HG03135 (cell line): ENCODE results near the gene PPIL6.

Experiments
- ATAC-seq: cut with Tn5 transposase; IDR thresholded peaks from one replicate; pipeline ENCODE4 v1.9.1; 2021; ENCODE audit warnings: mild to moderate bottlenecking, moderate library complexity; ENCODE audit not compliant: unreplicated experiment

PPIL6 gene

DNA sequence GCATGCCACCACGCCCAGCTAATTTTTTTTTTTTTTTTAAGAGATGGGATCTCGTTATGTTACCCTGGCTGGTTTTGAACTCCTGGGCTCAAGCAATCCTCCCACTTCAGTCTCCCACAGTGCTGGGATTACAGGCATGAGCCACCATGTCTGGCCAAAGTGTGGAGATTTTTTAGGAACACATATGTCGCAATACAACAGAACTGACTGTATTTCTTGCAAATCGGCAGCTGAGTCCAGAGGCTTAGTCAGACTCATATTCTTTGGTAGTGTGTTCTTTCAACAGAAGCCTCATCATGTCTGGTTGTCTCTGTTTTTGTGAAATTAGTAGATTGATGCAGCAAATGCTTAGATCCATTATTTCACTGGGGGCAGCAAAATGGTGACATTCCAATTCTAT is 34.2 kb downstream of the PPIL6 start:
- no peak for ATAC-seq

DNA sequence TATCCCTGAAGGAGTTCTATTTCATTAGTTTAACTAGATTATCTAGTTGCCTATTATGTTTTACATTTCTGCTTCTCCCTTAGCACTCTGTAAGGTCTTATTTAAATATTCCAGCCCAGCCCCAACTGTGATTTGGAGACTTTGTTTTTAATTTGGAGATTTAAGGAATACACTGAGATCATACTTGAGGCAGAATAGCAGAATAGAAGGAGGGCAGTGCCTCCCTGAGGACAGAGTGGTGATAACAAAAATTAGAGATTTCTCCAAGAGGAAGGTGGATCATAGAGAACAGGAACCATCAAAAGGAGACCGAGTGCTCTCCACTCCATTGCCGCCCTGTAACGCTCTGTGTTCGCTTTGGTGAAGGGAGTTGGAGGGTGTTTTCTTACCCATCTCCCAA is 43.4 kb downstream of the PPIL6 start:
- ATAC-seq: no peak

DNA sequence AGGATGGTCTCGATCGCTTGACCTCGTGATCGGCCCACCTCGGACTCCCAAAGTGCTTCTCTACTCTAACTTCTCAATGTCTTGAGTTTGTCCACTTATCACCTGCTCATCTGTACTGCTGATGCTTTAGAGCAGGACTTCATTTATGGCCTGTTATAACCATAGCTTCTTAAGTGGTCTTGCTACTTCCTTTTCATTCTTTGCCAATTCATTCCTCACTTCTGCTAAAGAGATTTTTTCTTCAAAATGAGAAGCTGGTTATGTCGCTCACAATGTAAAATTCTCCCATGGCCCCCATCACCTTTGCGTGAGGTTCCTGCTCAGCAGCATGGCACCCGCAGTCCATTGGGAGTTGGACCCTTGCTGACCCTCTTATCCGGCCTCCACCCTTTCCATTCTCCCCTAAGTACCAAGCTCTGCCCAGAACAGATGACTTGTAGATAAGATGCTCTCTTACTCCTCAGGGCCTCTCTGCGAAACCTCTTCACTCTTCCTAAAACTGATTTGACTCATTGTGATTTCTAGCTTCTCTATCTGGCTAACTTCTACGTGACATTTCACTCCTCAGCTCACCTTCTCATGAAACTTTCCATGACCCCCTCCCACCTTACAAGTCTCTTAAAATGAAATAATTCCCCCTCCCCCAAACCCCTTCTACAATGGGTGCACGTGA is 44.2 kb downstream of the PPIL6 start:
- no peak for ATAC-seq

DNA sequence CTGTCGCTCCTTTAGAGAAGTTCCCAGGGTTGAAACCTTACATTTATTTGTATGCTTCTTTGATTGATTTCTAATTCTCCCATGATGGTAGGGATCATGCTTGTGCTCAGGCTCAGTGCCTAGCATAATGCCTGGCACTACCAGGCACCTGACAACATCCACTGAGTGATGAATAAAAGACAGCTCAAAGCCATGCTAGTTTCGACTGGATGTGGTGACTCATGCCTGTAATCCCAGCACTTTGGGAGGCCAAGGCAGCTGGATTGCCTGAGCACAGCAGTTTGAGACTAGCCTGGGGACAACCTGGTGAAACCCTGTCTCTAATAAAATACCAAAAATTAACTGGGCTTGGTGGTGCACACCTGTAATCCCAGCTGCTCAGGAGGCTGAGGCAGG is 46.5 kb downstream of the PPIL6 start:
- no peak for ATAC-seq

DNA sequence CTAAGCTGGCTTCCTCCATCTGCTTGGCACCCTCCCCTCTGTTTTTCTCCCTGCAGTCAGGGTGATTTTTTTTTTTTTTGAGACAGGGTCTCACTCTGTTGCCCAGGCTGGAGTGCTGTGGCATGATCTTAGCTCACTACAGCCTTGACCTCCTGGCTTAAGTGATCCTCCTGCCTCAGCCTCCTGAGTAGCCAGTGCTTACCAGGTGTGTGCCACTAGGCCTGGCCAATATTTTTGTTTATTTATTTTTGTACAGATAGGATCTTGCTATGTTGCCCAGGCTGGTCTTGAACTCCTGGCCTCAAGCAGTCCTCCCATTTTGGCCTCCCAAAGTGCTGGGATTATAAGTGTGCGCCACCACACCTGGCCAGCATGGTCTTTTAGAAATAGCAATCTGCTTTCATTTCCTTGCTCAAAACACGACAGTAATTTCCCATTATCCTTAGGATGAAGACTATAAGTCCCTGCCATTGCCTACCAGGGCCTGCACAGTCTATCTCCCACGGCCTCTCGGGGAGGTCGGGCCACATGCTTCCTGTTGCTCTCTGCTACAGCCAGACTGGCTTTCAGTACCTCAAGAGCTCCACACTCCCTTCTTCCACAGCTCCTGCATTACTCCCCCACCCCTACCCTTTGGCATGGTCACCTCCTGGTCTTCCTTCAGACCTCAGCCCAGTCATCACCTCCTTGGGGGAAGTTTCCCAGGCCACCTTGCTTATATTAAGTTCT is 47.1 kb downstream of the PPIL6 start:
- ATAC-seq: no peak

DNA sequence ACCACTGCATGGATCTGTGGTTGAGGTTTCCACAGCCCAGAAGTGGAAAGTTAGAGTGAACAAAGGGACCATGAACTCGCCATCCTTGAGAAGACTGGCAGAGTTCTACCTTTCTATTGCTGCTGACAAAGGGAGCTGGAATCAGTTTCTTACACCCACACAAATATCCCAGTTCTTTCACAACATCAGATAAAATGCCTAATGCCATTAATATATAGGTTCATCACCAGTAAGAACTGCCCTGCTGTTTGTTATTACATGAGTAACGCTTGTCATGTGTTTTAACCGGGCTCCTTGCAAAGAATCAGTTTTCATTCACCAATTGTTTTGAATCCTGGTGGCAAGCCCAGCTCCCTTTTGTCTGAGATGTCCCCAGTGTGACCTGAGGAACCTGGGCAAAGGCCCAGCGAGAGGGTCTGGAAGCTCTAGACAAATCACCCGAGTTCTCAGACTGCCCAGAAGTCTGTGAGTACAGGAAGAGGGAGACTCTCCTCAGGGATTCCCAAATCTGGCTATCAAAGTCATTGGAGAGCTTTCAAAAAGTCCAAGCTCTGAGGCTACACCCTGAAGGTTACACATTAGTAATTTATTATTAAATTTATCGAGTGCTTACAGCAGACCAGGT is 50.7 kb downstream of the PPIL6 start:
- ATAC-seq: no peak

DNA sequence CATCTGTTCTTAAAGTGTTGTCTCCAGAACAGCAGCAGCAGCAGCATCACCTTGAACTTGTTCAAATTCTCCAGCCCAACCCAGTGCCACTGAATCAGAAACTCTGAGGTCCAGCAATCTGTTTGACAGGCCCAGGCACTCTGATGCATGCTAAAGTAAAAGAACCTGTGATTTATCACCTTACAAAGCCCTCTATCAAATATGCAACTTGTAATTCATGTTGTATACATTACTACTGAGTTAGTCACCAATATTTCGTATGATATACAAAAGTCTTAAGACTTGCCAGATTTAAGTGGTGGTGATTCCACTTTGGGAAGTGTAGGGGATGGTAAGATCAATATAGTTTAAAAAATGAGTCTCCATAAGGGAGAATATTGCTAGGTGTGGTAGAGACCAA is 52.2 kb downstream of the PPIL6 start:
- no peak for ATAC-seq

DNA sequence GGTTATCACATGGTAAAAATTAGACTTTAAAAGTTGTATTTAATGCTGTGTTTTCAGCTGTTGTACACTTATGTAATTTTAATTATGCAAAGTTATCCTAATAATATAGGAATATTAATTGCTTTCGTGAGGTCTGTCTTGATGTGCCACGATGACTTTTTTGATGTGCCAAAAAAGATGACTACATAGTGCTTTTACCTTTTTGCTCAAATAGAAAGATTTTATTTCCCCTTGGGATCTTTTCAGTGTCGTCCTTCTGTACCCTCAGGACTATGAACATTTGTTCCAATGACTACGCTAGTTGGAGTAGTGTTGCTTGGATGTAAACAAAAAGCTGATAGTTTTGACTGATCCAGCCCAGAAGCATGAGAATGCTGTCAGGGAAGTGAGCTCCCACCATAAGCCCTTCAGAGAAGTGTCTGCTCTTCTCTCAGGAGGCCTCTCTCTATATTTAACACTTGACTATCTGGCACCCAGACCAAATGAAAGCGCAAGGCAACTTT is 56.9 kb downstream of the PPIL6 start:
- ATAC-seq: no peak

DNA sequence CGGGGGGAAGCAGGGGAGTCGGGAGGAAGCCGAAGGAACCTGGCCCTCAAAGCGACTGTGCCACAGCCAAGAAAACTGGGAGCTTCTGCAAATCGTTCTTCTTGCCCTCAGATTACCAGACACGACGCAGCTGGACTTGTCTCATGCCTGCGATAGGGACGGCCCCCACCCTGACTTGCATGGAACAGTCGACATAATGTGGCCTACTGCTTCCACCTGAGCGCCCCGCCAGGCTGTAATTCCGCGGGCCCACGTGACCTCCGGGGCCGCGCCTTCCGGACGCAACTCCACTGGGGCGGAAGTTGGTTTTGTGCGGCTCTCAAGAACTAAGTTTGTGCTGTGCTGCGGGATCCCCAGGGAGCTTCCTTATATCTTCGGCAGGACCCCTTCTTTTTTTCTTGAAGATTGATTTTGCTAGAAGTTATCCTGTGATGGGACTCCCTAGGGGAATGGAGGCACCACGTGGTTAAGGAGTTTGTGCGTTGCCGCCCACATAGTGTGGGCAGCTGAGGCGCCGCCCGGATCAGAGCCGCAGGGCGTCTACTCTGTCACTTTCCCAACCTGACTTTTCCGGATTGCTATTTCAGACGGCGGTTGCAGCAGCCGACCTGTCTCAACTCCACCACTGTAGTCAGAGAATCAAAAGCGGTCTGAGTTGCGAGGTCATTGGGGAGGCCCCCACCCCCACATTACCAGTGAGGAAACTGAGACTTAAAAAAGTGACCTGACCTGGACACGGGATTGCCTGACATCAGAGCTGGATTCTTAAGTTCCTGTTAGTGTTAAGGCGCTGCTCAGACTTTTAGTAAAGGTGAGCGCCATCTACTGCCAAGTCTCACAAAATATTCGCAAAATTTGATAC is 57.6 kb downstream of the PPIL6 start:
- peak; percentile 72 for ATAC-seq

DNA sequence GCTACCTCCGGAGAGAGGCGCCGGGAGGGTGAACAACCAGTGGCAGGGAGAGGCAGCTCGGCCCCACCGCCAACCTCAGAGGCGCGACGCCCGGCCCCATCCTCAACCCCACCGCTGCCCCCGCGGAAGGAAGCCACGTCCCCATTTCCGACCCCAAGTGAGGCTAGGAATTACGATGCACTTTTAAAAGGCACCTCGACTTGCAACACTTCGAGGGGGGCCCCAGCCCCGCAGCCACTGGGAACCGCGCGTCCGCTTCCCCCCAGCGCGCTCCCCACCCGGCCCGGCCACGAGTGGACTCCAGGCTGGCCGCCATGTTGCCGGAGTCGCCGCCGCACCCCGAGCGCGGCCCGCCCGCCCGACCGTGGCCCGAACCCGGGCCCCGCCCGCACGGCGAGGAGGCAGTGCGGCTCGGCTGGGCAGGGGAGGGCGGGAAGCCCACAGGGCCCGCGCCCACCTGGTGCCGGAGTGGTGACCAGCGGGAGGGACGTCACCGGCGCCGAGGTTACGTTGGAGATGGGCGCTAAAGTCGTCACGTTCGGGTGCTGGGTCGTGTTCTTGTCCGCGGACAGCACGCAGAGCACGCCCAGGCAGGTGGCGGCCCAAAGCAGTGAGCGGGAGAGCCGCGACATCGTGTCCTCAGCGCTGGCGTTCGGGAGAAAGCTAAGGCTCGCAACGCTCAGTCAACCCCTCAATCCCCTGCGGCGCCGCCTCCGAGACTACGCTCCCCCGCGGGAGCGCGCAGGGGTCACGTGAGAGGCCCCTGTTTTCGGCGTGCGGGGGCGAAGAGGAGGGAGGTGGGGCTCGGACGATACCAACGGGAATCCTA is 58.5 kb downstream of the PPIL6 start, which contains the start of gene CD164:
Gene CD164, minus strand, starts transcription at position 721 of the 829 bp plus-strand sequence. Its CDS starts 89 bp downstream, at position 632.
- ATAC-seq: peak; percentile 58

DNA sequence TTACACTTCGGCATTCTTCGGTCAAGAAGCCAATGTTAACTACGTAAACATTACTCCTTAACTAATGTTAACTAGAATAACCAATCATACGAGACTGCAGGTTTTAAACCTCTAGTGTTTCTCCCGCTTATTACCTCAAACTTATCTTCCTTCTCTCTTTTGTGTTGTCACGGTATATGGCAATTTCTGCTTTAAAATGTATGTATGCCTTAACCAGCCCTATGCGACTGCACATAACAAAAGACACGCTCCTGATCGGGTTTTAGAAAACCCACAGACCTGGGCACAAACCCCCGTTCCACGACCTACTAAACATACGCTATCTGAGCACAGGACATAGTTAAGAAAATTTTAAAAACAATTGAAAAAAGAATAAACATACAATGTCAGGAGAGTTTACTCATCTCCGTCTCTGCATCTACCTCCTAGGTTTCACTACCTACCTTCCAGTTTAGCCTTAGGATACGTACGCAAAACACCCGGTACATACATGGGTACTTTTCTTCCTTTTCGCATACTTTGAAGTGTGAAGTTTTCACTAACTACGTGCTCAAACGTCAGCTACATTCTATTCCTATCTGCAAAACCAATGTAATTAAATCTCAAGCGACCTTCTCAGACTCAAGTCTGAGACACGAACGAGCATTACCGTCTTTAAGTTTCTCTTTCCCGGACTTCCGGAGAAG is 59.2 kb downstream of the PPIL6 start:
- no peak for ATAC-seq

DNA sequence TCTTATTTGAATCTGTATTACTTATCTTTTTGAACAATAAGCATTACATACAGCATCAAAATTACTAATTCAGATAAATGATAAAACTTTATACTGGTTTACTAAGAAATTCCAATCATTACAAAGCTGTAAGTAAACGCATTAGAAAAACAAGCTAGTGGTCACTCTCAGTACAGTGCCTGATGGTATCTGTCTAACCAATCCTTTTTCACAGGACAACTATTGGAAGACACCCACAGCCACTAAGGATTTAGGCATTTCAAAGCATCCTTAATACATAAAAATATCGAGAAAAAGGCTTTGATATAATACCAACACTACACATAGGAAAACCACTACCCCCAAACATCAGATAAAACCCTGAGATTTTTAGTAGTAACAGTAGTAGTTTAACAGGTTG is 60.7 kb downstream of the PPIL6 start:
- no peak for ATAC-seq

DNA sequence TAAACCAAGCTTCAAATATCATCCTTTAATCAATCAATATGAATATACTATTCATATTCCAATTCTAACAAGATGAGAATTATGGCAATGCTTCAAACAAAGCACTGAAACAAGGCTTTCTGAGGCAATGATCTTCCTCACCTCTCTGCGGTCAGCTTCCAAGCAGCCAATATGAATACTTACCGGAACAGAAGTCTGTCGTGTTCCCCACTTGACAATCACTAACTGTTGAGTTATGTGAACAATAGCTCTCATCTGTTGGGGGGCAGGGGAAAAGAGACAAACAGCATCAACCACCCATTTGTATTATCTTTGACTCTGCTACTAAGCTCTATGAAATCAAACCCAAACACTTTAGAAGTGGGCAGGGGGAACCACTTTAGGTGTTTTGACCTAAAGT is 62.7 kb downstream of the PPIL6 start:
- no peak for ATAC-seq

DNA sequence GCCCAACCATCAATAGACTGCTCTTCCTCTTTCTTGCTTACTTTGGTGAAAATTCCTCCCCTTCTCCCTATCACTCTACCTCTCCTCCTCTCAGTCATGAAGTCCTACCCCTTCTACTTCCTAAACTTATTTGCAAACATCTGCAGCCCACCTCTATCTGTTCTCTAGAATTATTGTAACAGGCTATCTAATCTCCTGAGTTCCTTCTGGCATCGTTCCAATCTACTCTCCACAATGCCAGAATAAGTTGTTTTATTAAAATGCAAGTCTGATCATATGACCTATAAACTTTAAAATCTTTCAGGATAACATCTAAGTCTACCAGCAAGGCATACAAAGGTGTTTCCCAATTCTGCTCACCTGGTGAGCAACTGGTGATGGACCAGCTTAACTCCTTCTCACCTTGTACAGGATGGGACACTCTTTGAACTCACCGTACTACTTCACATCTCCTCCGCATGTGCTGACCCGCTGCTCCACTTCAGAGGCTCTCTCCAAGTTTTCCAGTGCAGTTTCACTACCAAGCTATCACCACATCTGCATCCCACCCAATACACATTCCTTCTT is 66.0 kb downstream of the PPIL6 start:
- ATAC-seq: no peak

DNA sequence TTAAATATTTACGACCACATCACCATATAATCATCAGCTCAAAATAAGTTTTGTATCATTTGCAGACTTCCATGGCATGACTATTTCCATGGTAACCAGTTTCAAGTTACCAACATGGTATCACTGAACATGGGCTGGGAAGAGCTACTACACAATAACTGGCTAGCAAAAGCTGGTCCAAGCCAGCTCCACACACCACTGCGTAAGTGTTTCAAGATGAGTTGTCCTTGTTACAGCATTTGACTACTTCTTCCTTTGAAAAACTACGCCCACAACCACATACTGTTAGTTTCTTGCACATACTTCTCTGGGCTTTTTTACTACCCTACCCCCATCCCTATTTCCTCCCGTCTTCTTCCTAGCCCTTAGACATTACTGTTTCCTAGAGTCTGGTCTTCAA is 66.7 kb downstream of the PPIL6 start:
- peak; percentile 93 for ATAC-seq

DNA sequence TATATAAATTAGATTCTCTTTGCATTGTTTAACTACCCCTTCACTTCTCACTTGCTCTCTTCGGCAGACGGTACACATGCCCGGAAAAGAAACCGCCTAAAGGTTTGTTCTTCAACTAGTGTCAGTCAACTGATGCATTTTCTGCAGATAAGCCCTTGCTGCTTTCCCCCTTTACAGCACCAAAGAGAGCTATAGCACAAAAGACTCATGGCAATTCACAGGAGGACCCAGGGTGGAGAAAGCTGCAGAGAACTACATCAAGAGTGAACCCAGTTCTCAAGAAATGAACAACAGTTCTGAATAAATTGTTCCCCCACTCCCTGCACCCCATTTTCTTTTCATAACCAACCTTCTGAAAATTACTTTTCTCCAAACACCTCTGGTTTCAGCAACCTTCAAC is 67.1 kb downstream of the PPIL6 start:
- ATAC-seq: no peak

DNA sequence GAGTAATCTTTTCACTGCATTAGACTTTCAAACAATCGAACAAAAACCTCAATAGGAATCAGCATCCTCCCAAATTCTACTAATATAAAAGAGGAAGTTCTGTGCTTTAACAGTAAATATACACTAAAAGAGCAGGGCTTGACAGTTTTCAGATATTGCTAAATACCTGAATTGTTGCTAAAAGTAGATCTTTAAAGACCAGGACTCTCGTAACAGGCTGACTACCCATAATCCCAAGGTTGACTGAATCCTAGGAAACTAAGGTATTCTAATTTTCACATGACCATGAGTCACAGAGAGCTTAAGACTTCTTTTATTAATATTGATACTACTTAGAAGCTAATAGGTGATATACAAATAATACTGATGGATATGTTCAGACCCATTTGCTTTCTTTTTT is 68.3 kb downstream of the PPIL6 start:
- ATAC-seq: no peak

DNA sequence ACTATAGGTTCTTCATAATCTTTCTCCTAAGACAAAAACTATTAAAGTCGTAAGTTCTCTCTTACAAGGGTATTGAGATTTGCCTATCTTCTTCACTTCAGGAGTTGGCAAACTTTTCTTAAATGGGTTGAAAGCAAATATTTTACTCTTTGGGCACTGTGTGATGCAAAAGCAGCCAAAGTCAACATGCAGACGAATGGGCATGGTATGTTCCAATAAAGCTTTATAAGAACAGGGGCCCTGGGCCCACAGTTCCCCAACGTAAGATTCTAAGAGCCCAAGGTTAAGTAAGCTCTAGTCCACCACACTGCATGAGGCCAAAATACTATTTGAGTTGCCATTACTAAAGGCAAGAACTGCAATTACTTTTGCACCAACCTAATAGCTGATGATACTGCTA is 69.6 kb downstream of the PPIL6 start:
- no peak for ATAC-seq

DNA sequence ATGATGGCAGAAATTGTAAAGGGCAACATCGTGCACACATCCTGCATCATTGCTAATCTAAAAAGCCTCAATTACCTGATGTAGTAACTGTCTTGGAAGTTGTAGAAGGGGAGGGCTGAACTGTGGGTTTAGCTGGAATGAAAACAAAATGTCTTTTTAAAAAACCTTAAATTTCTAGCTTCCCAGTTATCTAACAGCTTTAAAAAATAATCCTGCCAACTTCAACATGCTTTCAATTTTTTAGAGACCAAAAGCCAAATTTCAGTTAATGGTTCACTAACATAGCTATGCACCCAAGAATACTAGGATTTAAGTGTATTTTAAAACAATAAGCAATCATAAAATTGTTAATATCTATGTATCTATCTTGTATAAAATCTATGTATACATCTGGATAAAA is 70.1 kb downstream of the PPIL6 start:
- no peak for ATAC-seq
